K562 (cell line): Measurements from ENCODE around the gene GOLT1A. TPM values are rescaled to one million over a fixed set of nuclear protein-coding genes. Genes with fewer than 3 reads are reported as not detected.

Source experiments
- ATAC-seq: fragments of 200-7000 bp; cut with Tn5 transposase; 3 replicates; pipeline ENCODE4 v1.9.1; 2020; ENCODE audit warnings: moderate library complexity
- BruUV-seq: library from RNA; stranded (reverse); fragments of 400-500 nt; replicated peaks from 2 replicates; lab custom pipeline; 2021; lab: Mats Ljungman, UMichigan
- CTCF ChIA-PET: fragments of 300-600 bp; formaldehyde crosslinking; extraction: SDS; loops from one replicate; lab custom pipeline; 2021; ENCODE audit warnings: low intra/inter-chr PET ratio; lab: Yijun Ruan, JAX
- POLR2A ChIA-PET: fragments of 300-600, 350-650 bp; sonication (Branson Sonifier 250); formaldehyde crosslinking; extraction: SDS; loops from one replicate; lab custom pipeline; 2021; ENCODE audit warnings: antibody characterized with exemption, inconsistent platforms; lab: Yijun Ruan, JAX
- DNase-seq, 4 experiments: peaks; one replicate each; pipeline versions ENCODE4 v3.0.0 to v3.0.0-alpha.2; 2011 to 2018; ENCODE audit warnings: low spot score in 3 of 4, mixed read lengths in 3 of 4; ENCODE audit errors: extremely low read depth in 1 of 4
- FAIRE-seq: peaks from 2 replicates; lab custom pipeline; 2011; peaks lifted over from hg19 to GRCh38; lab: Jason Lieb, UNC
- H2AFZ ChIP-seq: 2 replicates; pipeline ENCODE4 v1.6.0; 2011; ENCODE audit warnings: low read depth, low read length, control low read depth, inconsistent platforms
- H3K27ac ChIP-seq: fragments of 200-600 bp; 3 replicates; pipeline ENCODE4 v1.8.0; 2011; ENCODE audit warnings: low read depth, mild to moderate bottlenecking, control low read depth, inconsistent platforms, low read length, moderate library complexity, mixed read lengths; ENCODE audit errors: extremely low read depth
- H3K27me3 ChIP-seq, 2 experiments: fragments of 300-600 bp in 1 of 2; 2 replicates in 1 of 2; 3 replicates in 1 of 2; pipeline versions ENCODE4 v1.6.0 to v1.8.0; 2011; ENCODE audit warnings: inconsistent platforms in 2 of 2, low read length in 2 of 2, mild to moderate bottlenecking in 1 of 2, mixed read lengths in 1 of 2, moderate library complexity in 1 of 2; ENCODE audit not compliant: control insufficient read depth in 2 of 2, insufficient read depth in 2 of 2
- H3K36me3 ChIP-seq: fragments of 300-600 bp; 3 replicates; pipeline ENCODE4 v1.8.0; 2011; ENCODE audit warnings: mild to moderate bottlenecking, low read length, inconsistent platforms; ENCODE audit not compliant: control insufficient read depth, insufficient read depth
- H3K4me1 ChIP-seq, 2 experiments: fragments of 200-600 bp in 1 of 2; replicated peaks in 1 of 2; 2 replicates in 1 of 2; 3 replicates in 1 of 2; pipeline versions ENCODE4 v1.5.1 to v1.8.0; 2011; ENCODE audit warnings: inconsistent platforms in 2 of 2, low read length in 2 of 2, mild to moderate bottlenecking in 1 of 2, mixed read lengths in 1 of 2, moderate library complexity in 1 of 2; ENCODE audit not compliant: control insufficient read depth in 2 of 2, insufficient read depth in 2 of 2
- H3K4me2 ChIP-seq: 2 replicates; pipeline ENCODE4 v1.6.1; 2011; ENCODE audit warnings: low read length, control low read depth, inconsistent platforms, mixed read lengths; ENCODE audit not compliant: insufficient read depth
- H3K4me3 ChIP-seq: fragments of 200-600 bp; sonication (generic), shearing (Covaris generic); 2 replicates; pipeline ENCODE4 v1.5.1; 2016; ENCODE audit warnings: control low read depth, inconsistent platforms
- H3K79me2 ChIP-seq: fragments of 200-600 bp; 3 replicates; pipeline ENCODE4 v1.8.0; 2011; ENCODE audit warnings: low read length, inconsistent platforms; ENCODE audit not compliant: control insufficient read depth, insufficient read depth
- H3K9ac ChIP-seq, 2 experiments: 2 replicates each; pipeline versions ENCODE4 v1.6.0 to v1.6.1; 2011; ENCODE audit warnings: low read depth in 2 of 2, low read length in 2 of 2, control low read depth in 1 of 2, inconsistent platforms in 1 of 2, mild to moderate bottlenecking in 1 of 2, mixed read lengths in 1 of 2; ENCODE audit not compliant: insufficient read depth in 1 of 2
- H3K9me1 ChIP-seq: one replicate; pipeline ENCODE4 v1.6.0; 2011; ENCODE audit warnings: inconsistent platforms, mild to moderate bottlenecking, low read length, moderate library complexity; ENCODE audit not compliant: control insufficient read depth, insufficient read depth
- H3K9me3 ChIP-seq: replicated peaks from 2 replicates; pipeline ENCODE4 v1.5.1; 2011; ENCODE audit warnings: low read depth, low read length, inconsistent platforms; ENCODE audit not compliant: control insufficient read depth, insufficient read depth
- H4K20me1 ChIP-seq: replicated peaks from 2 replicates; pipeline ENCODE4 v1.6.1; 2011; ENCODE audit warnings: low read length, inconsistent platforms, mixed read lengths; ENCODE audit not compliant: control insufficient read depth, insufficient read depth
- ARID1B ChIP-seq: fragments of 450-650 bp; IDR thresholded peaks from 2 replicates; pipeline ENCODE4 v1.6.1; 2016; ENCODE audit warnings: antibody characterized with exemption, mild to moderate bottlenecking, inconsistent platforms
- CCNT2 ChIP-seq: IDR thresholded peaks from 2 replicates; pipeline ENCODE4 v1.6.1; 2011; ENCODE audit warnings: borderline replicate concordance, low read depth, mild to moderate bottlenecking, moderate library complexity, mixed read lengths, low read length; ENCODE audit not compliant: insufficient read length; ENCODE audit errors: extremely low read depth
- CREB1 ChIP-seq, 2 experiments: sonication (generic) in 1 of 2; formaldehyde crosslinking in 1 of 2; IDR thresholded peaks; 2 replicates each; pipeline versions ENCODE4 v1.6.1 to v1.8.0; 2012 to 2022; ENCODE audit warnings: inconsistent platforms in 1 of 2, mild to moderate bottlenecking in 1 of 2, missing genetic modification reagents in 1 of 2, moderate library complexity in 1 of 2
- GTF2E2 ChIP-seq: fragments of 200-800 bp; sonication (Bioruptor generic); IDR thresholded peaks from 2 replicates; pipeline ENCODE4 v1.6.1; 2016; ENCODE audit warnings: missing genetic modification characterization, missing compliant biosample characterization
- HMGN3 ChIP-seq: IDR thresholded peaks from 2 replicates; pipeline ENCODE4 v1.6.1; 2011; ENCODE audit warnings: borderline replicate concordance, low read depth, mild to moderate bottlenecking, mixed read lengths, low read length; ENCODE audit not compliant: insufficient read length; ENCODE audit errors: extremely low read depth
- HSF4 ChIP-seq: fragments of 250-450 bp; sonication (Bioruptor Pico); IDR thresholded peaks from 2 replicates; pipeline ENCODE4 v2.1.2; 2022; ENCODE audit warnings: mild to moderate bottlenecking, moderate library complexity, borderline replicate concordance
- NCOR1 ChIP-seq: fragments of 450-650 bp; IDR thresholded peaks from 2 replicates; pipeline ENCODE4 v1.6.1; 2016; ENCODE audit warnings: mild to moderate bottlenecking, moderate library complexity
- NRF1 ChIP-seq, 2 experiments: fragments of 450-650 bp; IDR thresholded peaks in 1 of 2; conservative IDR thresholded peaks in 1 of 2; 2 replicates each; pipeline ENCODE4 v1.6.1; 2014; ENCODE audit warnings: mild to moderate bottlenecking in 2 of 2
- PHB ChIP-seq: fragments of 250-450 bp; sonication (Bioruptor Pico); IDR thresholded peaks from 2 replicates; pipeline ENCODE4 v1.5.0; 2021
- PTTG1 ChIP-seq: fragments of 450-650 bp; IDR thresholded peaks from 2 replicates; pipeline ENCODE4 v1.6.1; 2016; ENCODE audit warnings: low read depth, mild to moderate bottlenecking, missing genetic modification characterization, missing compliant biosample characterization
- TOE1 ChIP-seq, 2 experiments: fragments of 450-650 bp in 1 of 2; sonication (generic) in 1 of 2; formaldehyde crosslinking in 1 of 2; IDR thresholded peaks; 2 replicates each; pipeline versions ENCODE4 v1.7.1 to v1.8.0; 2016 to 2022; ENCODE audit warnings: borderline replicate concordance in 2 of 2, mild to moderate bottlenecking in 2 of 2, antibody characterized with exemption in 1 of 2, inconsistent platforms in 1 of 2, low read depth in 1 of 2, missing genetic modification reagents in 1 of 2, moderate library complexity in 1 of 2
- ZBTB17 ChIP-seq: fragments of 450-650 bp; formaldehyde crosslinking; IDR thresholded peaks from 2 replicates; pipeline ENCODE4 v1.4.0; 2020; ENCODE audit warnings: mild to moderate bottlenecking
- ZNF143 ChIP-seq: sonication (generic); formaldehyde crosslinking; IDR thresholded peaks from 2 replicates; pipeline ENCODE4 v1.9.0; 2022; ENCODE audit warnings: mild to moderate bottlenecking, missing genetic modification reagents
- WGBS: fragments of 100-300 bp; shearing (Covaris generic); methylation state at CpG from one replicate; pipeline ENCODE4 v1.1.6; 2016; ENCODE audit warnings: low coverage, mixed read lengths; ENCODE audit not compliant: insufficient coverage; ENCODE audit errors: missing lambda C conversion rate; 5-methylcytosine and 5-hydroxymethylcytosine counted together
- in situ Hi-C: fragments of 300-500 bp; cut with MboI; formaldehyde crosslinking; loops from 4 replicates; pipeline ENCODE4 v1.15.0; 2018; ENCODE audit warnings: inconsistent platforms, mixed read lengths
- intact Hi-C: fragments of 100-400 bp; cut with micrococcal nuclease; formaldehyde crosslinking; loops from 2 replicates; pipeline ENCODE4 v1.14.2; 2022
- polyA plus RNA-seq, 8 experiments: library from polyadenylated mRNA; depleted of rRNA in 4 of 8; stranded (reverse) in 5 of 8; unstranded in 3 of 8; fragments of >200 nt; fragmentation: Nextera tagmentation in 2 of 8; fragmentation: Illumina TruSeq in 1 of 8; extraction: Ambion mirVana in 2 of 8; extraction: Trizol in 1 of 8; gene quantifications; 2 replicates each; pipeline versions ENCODE4 v1.2.1 to v1.2.3, GENCODE V29; 2011 to 2014; ENCODE audit warnings: inconsistent platforms in 1 of 8, missing spikeins in 1 of 8
- total RNA-seq, 7 experiments: library from RNA; depleted of rRNA in 6 of 7; stranded (reverse); fragments of >200 nt in 6 of 7; fragmentation: Illumina TruSeq in 2 of 7; extraction: Trizol in 2 of 7; gene quantifications; 2 replicates each; pipeline versions ENCODE4 v1.2.1 to v1.2.3, GENCODE V29; 2011 to 2021; ENCODE audit warnings: low replicate concordance in 1 of 7
- TF ChIP-seq, protein P1 (sequence below): fragments of 250-450 bp; sonication (Bioruptor Pico); IDR thresholded peaks from 2 replicates; pipeline ENCODE4 v1.4.0; 2020; ENCODE audit warnings: mild to moderate bottlenecking
- TF ChIP-seq, protein P2 (sequence below): fragments of 450-650 bp; IDR thresholded peaks from 2 replicates; pipeline ENCODE4 v1.6.1; 2016; ENCODE audit warnings: mild to moderate bottlenecking
- TF ChIP-seq, protein P3 (sequence below): fragments of 450-650 bp; IDR thresholded peaks from 2 replicates; pipeline ENCODE4 v1.6.1; 2016; ENCODE audit warnings: antibody characterized with exemption

GOLT1A gene
- total and polyA plus RNA-seq, 9 of the 15 experiments (the other 6 are each of a cell fraction or from before 2014, with no cell fraction given) = not detected

DNA sequence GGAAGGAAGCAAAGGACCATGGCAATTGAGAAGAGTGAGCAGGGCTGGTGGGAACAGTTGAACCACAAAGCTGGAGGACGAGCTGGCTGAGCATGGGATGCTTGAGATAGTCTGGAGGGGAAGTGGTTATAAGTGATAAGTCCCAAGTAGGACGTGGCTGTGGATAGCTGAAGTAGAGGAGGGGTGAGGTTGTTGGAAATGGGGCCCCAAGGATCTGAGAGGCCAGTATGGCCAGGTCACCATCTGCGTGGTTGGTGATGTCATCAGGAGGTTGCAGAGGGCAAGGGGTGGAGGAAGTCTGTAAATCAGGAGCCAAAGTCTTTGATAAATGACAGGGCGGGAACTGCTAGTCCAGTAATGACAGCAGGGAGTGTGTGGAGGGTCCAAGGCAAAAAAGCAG lies 36.7 kb downstream of the GOLT1A start:
- intact Hi-C loops (no loop called here), in situ Hi-C loops (loop anchor here (10.0 kb wide), 1 partner anchor 328 kb away; no protein-coding TSS in a partner anchor)
- ATAC-seq (peak; percentile 94), FAIRE-seq (peak; percentile 92), DNase-seq (peak; percentile 67 to 82 (median 72))
- no peaks in the 10 kb centered on the region for H3K36me3 ChIP-seq
- BruUV-seq = no TSS peak
- no peaks in the 10 kb centered on the region for H3K9me3 ChIP-seq
- H4K20me1 ChIP-seq = no peaks in the 10 kb centered on the region
- peaks cover 18 to 27% of the 10 kb centered on the region in 2 experiments; a peak in 4 of 5 replicates for H3K4me1 ChIP-seq
- CTCF ChIA-PET = interaction anchor here (0.7 kb wide), 1 partner anchor 11 kb away, joined by 3 read pairs; the partner anchor contains the start of gene REN
- peak overlapping the region in 1 of 2 experiments; percentile 3; a peak in 1 of 4 replicates for H3K9ac ChIP-seq
- peaks cover 5 to 12% of the 10 kb centered on the region in 2 experiments; a peak in 4 of 5 replicates for H3K27me3 ChIP-seq
- POLR2A ChIA-PET = interaction anchor here (2.5 kb wide), 1 partner anchor 10 kb away, joined by 13 read pairs; the partner anchor contains the start of gene REN
- H3K27ac ChIP-seq = no peak overlapping the region
- 2% methylated on average over 4 of the region's 4 CpGs for WGBS
- H3K4me2 ChIP-seq = peak overlapping the region; percentile 27; the same call in 1 of the 2 replicates
- H3K9me1 ChIP-seq = no peaks in the 10 kb centered on the region
- no peaks in the 10 kb centered on the region for H3K79me2 ChIP-seq
- no peak overlapping the region for H3K4me3 ChIP-seq
- H2AFZ ChIP-seq = no peak overlapping the region
- TF ChIP-seq, protein P1, sequence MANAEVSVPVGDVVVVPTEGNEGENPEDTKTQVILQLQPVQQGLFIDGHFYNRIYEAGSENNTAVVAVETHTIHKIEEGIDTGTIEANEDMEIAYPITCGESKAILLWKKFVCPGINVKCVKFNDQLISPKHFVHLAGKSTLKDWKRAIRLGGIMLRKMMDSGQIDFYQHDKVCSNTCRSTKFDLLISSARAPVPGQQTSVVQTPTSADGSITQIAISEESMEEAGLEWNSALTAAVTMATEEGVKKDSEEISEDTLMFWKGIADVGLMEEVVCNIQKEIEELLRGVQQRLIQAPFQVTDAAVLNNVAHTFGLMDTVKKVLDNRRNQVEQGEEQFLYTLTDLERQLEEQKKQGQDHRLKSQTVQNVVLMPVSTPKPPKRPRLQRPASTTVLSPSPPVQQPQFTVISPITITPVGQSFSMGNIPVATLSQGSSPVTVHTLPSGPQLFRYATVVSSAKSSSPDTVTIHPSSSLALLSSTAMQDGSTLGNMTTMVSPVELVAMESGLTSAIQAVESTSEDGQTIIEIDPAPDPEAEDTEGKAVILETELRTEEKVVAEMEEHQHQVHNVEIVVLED (CRISPR knock-in tag) = no peak
- TF ChIP-seq PHB (CRISPR knock-in tag) (no peak), HSF4 (CRISPR knock-in tag) (no peak), ZBTB17 (CRISPR knock-in tag) (0 out of 2 replicates have a peak, but pooled peaks have one; percentile 24), CCNT2 (no peak), ARID1B (peak; percentile 93), TOE1 (IDR thresholded peaks at IDR 0.05; ENCODE audit: borderline replicate concordance) (no peak), TOE1 (CRISPR knock-in tag; IDR thresholded peaks at IDR 0.05; ENCODE audit: borderline replicate concordance, low read depth) (no peak), ZNF143 (no peak), HMGN3 (no peak), CREB1 (IDR thresholded peaks at IDR 0.05) (peak; percentile 79), CREB1 (CRISPR knock-in tag; IDR thresholded peaks at IDR 0.05) (peak; percentile 74), NRF1 (conservative IDR thresholded peaks at IDR 0.05 in 1 of 2, IDR thresholded peaks at IDR 0.05 in 1 of 2) (peak; percentile 22 to 31; a peak in 2 of 4 replicates), NCOR1 (peak; percentile 86), PTTG1 (tag) (no peak), GTF2E2 (tag) (peak; percentile 45; the same call in 1 of the 2 replicates)
- TF ChIP-seq, protein P2, sequence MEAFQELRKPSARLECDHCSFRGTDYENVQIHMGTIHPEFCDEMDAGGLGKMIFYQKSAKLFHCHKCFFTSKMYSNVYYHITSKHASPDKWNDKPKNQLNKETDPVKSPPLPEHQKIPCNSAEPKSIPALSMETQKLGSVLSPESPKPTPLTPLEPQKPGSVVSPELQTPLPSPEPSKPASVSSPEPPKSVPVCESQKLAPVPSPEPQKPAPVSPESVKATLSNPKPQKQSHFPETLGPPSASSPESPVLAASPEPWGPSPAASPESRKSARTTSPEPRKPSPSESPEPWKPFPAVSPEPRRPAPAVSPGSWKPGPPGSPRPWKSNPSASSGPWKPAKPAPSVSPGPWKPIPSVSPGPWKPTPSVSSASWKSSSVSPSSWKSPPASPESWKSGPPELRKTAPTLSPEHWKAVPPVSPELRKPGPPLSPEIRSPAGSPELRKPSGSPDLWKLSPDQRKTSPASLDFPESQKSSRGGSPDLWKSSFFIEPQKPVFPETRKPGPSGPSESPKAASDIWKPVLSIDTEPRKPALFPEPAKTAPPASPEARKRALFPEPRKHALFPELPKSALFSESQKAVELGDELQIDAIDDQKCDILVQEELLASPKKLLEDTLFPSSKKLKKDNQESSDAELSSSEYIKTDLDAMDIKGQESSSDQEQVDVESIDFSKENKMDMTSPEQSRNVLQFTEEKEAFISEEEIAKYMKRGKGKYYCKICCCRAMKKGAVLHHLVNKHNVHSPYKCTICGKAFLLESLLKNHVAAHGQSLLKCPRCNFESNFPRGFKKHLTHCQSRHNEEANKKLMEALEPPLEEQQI = no peak
- TF ChIP-seq, protein P3, sequence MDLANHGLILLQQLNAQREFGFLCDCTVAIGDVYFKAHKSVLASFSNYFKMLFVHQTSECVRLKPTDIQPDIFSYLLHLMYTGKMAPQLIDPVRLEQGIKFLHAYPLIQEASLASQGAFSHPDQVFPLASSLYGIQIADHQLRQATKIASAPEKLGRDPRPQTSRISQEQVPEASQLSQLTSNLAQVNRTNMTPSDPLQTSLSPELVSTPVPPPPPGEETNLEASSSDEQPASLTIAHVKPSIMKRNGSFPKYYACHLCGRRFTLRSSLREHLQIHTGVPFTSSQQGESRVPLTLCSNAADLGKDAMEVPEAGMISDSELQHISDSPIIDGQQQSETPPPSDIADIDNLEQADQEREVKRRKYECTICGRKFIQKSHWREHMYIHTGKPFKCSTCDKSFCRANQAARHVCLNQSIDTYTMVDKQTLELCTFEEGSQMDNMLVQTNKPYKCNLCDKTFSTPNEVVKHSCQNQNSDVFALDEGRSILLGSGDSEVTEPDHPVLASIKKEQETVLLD = no peak
